GM23338 (cell line): ENCODE measurements around the gene NPY2R. TPM values are rescaled to one million over a fixed set of nuclear protein-coding genes. Genes with fewer than 3 reads are reported as not detected.

ENCODE experiments used
- ATAC-seq: fragments of 200-7000 bp; cut with Tn5 transposase; 3 replicates; pipeline ENCODE4 v1.9.1; 2020
- DNase-seq: peaks from one replicate; pipeline ENCODE4 v3.0.0-alpha.2; 2015; ENCODE audit warnings: low spot score
- H2AFZ ChIP-seq: fragments of 200-600 bp; sonication (generic); 2 replicates; pipeline ENCODE4 v1.8.0; 2016; ENCODE audit warnings: antibody characterized with exemption, mild to moderate bottlenecking, moderate library complexity
- H3F3A ChIP-seq: fragments of 200-600 bp; sonication (generic); replicated peaks from 2 replicates; pipeline ENCODE4 v1.8.0; 2017; ENCODE audit warnings: antibody characterized with exemption, mixed run types, low read depth
- H3K27ac ChIP-seq: fragments of 200-600 bp; sonication (generic); 2 replicates; pipeline ENCODE4 v1.6.1; 2016; ENCODE audit warnings: low read depth
- H3K27me3 ChIP-seq: fragments of 200-600 bp; sonication (generic); 2 replicates; pipeline ENCODE4 v1.8.0; 2016; ENCODE audit warnings: mild to moderate bottlenecking, mixed run types, moderate library complexity; ENCODE audit not compliant: insufficient read depth
- H3K36me3 ChIP-seq: fragments of 200-600 bp; sonication (generic); 2 replicates; pipeline ENCODE4 v1.8.0; 2016; ENCODE audit warnings: mild to moderate bottlenecking; ENCODE audit not compliant: insufficient read depth
- H3K4me1 ChIP-seq: fragments of 200-600 bp; sonication (generic); 2 replicates; pipeline ENCODE4 v1.8.0; 2016; ENCODE audit warnings: mild to moderate bottlenecking, moderate library complexity; ENCODE audit not compliant: insufficient read depth
- H3K4me2 ChIP-seq: fragments of 200-600 bp; sonication (generic); 2 replicates; pipeline ENCODE4 v1.7.1; 2017; ENCODE audit warnings: mixed run types
- H3K4me3 ChIP-seq: fragments of 200-600 bp; sonication (generic); 2 replicates; pipeline ENCODE4 v1.6.1; 2016; ENCODE audit warnings: mixed run types
- H3K79me2 ChIP-seq: fragments of 200-600 bp; sonication (generic); replicated peaks from 2 replicates; pipeline ENCODE4 v1.8.0; 2017; ENCODE audit warnings: mild to moderate bottlenecking; ENCODE audit not compliant: insufficient read depth
- H3K9me2 ChIP-seq: fragments of 200-600 bp; sonication (generic); 2 replicates; pipeline ENCODE4 v1.8.0; 2017; ENCODE audit not compliant: insufficient read depth
- H4K20me1 ChIP-seq: fragments of 200-600 bp; sonication (generic); replicated peaks from 2 replicates; pipeline ENCODE4 v1.8.0; 2017; ENCODE audit warnings: mild to moderate bottlenecking; ENCODE audit not compliant: insufficient read depth
- H3K27ac Mint-ChIP-seq: 2 replicates; pipeline ENCODE4 v1.8.0; 2020; ENCODE audit warnings: inconsistent platforms, mild to moderate bottlenecking, moderate library complexity, mixed read lengths
- H3K27me3 Mint-ChIP-seq: 3 replicates; pipeline ENCODE4 v1.8.0; 2022; ENCODE audit warnings: low read depth, mild to moderate bottlenecking, moderate library complexity, mixed read lengths, inconsistent platforms; ENCODE audit not compliant: insufficient read depth, poor library complexity
- H3K36me3 Mint-ChIP-seq: 3 replicates; pipeline ENCODE4 v1.8.0; 2021; ENCODE audit warnings: low read depth, mild to moderate bottlenecking, inconsistent platforms, moderate library complexity, mixed read lengths
- H3K4me1 Mint-ChIP-seq: 3 replicates; pipeline ENCODE4 v1.8.0; 2020; ENCODE audit warnings: mild to moderate bottlenecking, inconsistent platforms, mixed read lengths
- H3K4me3 Mint-ChIP-seq: 3 replicates; pipeline ENCODE4 v1.8.0; 2021; ENCODE audit warnings: moderate library complexity, mild to moderate bottlenecking, inconsistent platforms, mixed read lengths
- H3K9me3 Mint-ChIP-seq: 3 replicates; pipeline ENCODE4 v1.8.0; 2020; ENCODE audit warnings: moderate library complexity, mild to moderate bottlenecking, inconsistent platforms, mixed read lengths
- CREB1 ChIP-seq: fragments of 250-450 bp; sonication (Bioruptor Pico); IDR thresholded peaks from 2 replicates; pipeline ENCODE4 v1.5.0; 2020; ENCODE audit warnings: low read depth, mild to moderate bottlenecking, moderate library complexity
- CTCF ChIP-seq, 2 experiments: fragments of 200-600 bp in 1 of 2; sonication (generic) in 1 of 2; conservative IDR thresholded peaks; 2 replicates each; pipeline versions ENCODE4 v1.5.1 to v1.6.1; 2016 to 2017; ENCODE audit warnings: antibody characterized with exemption in 2 of 2, low read depth in 2 of 2, mild to moderate bottlenecking in 2 of 2, moderate library complexity in 1 of 2
- ETS1 ChIP-seq: IDR thresholded peaks from 2 replicates; pipeline ENCODE4 v1.6.1; 2016; ENCODE audit warnings: antibody characterized with exemption
- EZH2 ChIP-seq: fragments of 200-600 bp; sonication (generic); IDR thresholded peaks from one replicate; pipeline ENCODE4 v1.8.0; 2017; ENCODE audit warnings: antibody characterized with exemption, mild to moderate bottlenecking, low read depth; ENCODE audit not compliant: unreplicated experiment
- EZH2phosphoT487 ChIP-seq: fragments of 200-600 bp; sonication (generic); IDR thresholded peaks from one replicate; pipeline ENCODE4 v1.8.1; 2018; ENCODE audit warnings: antibody characterized with exemption; ENCODE audit not compliant: unreplicated experiment
- JUNB ChIP-seq: IDR thresholded peaks from one replicate; pipeline ENCODE4 v1.6.1; 2016; ENCODE audit warnings: antibody characterized with exemption; ENCODE audit not compliant: unreplicated experiment
- POLR2AphosphoS5 ChIP-seq: IDR thresholded peaks from 2 replicates; pipeline ENCODE4 v1.6.1; 2016; ENCODE audit warnings: antibody characterized with exemption, low read depth
- REST ChIP-seq: IDR thresholded peaks from one replicate; pipeline ENCODE4 v1.6.1; 2018; ENCODE audit warnings: antibody characterized with exemption; ENCODE audit not compliant: unreplicated experiment
- ZNF114 ChIP-seq: fragments of 250-450 bp; sonication (Bioruptor Pico); IDR thresholded peaks from 2 replicates; pipeline ENCODE4 v1.5.0; 2020; ENCODE audit warnings: mild to moderate bottlenecking, moderate library complexity
- ZNF331 ChIP-seq: fragments of 250-450 bp; sonication (Bioruptor Pico); IDR thresholded peaks from 2 replicates; pipeline ENCODE4 v1.5.0; 2020; ENCODE audit warnings: low read depth, mild to moderate bottlenecking, moderate library complexity
- polyA plus RNA-seq: library from polyadenylated mRNA; unstranded; fragments of >200 nt; fragmentation: Nextera tagmentation; extraction: Ambion mirVana; gene quantifications from 2 replicates; pipeline ENCODE4 v1.2.1, GENCODE V29; 2016
- total RNA-seq: library from RNA; depleted of rRNA; stranded (reverse); fragments of >200 nt; shearing (Covaris generic); gene quantifications from 2 replicates; pipeline ENCODE4 v1.2.3, GENCODE V29; 2014

Gene NPY2R
- total and polyA plus RNA-seq, 2 experiments from 2014 or later = 0.26 to 0.59 TPM

GRCh38 chr4:155252327-155252726, 43.9 kb downstream of the NPY2R start:
- H4K20me1 ChIP-seq = no peaks in the 10 kb centered on the region
- Mint-ChIP-seq H3K27me3 (no peaks in the 10 kb centered on the region), H3K27ac (no peak overlapping the region), H3K4me1 (peaks cover 9% of the 10 kb centered on the region), H3K36me3 (no peaks in the 10 kb centered on the region), H3K9me3 (no peaks in the 10 kb centered on the region), H3K4me3 (no peak overlapping the region)
- H3K36me3 ChIP-seq = no peaks in the 10 kb centered on the region
- ATAC-seq (no peak), DNase-seq (no peak)
- no peak overlapping the region for H3K4me2 ChIP-seq
- no peak for TF ChIP-seq CREB1 (CRISPR knock-in tag)
- no peak for TF ChIP-seq EZH2
- TF ChIP-seq POLR2AphosphoS5 = no peak
- H3K4me3 ChIP-seq = no peak overlapping the region
- H3K4me1 ChIP-seq = no peaks in the 10 kb centered on the region
- no peaks in the 10 kb centered on the region for H3K79me2 ChIP-seq
- no peaks in the 10 kb centered on the region for H3K27me3 ChIP-seq
- no peak overlapping the region for H2AFZ ChIP-seq
- H3K27ac ChIP-seq = no peak overlapping the region
- H3K9me2 ChIP-seq = no peaks in the 10 kb centered on the region
- no peaks in the 10 kb centered on the region for H3F3A ChIP-seq

- H3K4me1 ChIP-seq = no peaks in the 10 kb centered on the region
- no peak overlapping the region for H2AFZ ChIP-seq
- Mint-ChIP-seq H3K27ac (no peak overlapping the region), H3K27me3 (no peaks in the 10 kb centered on the region), H3K4me1 (no peaks in the 10 kb centered on the region), H3K4me3 (no peak overlapping the region), H3K36me3 (no peaks in the 10 kb centered on the region), H3K9me3 (no peaks in the 10 kb centered on the region)
- H3K4me2 ChIP-seq = no peak overlapping the region
- H3K79me2 ChIP-seq = no peaks in the 10 kb centered on the region
- no peak for ATAC-seq
- no peaks in the 10 kb centered on the region for H3K27me3 ChIP-seq
- H3K36me3 ChIP-seq = no peaks in the 10 kb centered on the region
- H3F3A ChIP-seq = no peaks in the 10 kb centered on the region
- H3K27ac ChIP-seq = no peak overlapping the region
- TF ChIP-seq CTCF (conservative IDR thresholded peaks at IDR 0.05; ENCODE audit: low read depth in 2 of 2) (no peak), JUNB (no peak), ZNF331 (CRISPR knock-in tag) (no peak), POLR2AphosphoS5 (no peak), EZH2phosphoT487 (no peak), ETS1 (no peak), REST (no peak), ZNF114 (CRISPR knock-in tag) (no peak)
- no peak for DNase-seq
- H4K20me1 ChIP-seq = no peaks in the 10 kb centered on the region
- H3K4me3 ChIP-seq = no peak overlapping the region
- no peaks in the 10 kb centered on the region for H3K9me2 ChIP-seq
Observed at GRCh38 chr4:155263480-155263879, 55.0 kb downstream of the NPY2R start.
